Ishikawa (cell line): ENCODE results near the gene PAX2.

Experiments used
- CEBPB ChIP-seq: IDR thresholded peaks from 2 replicates; pipeline ENCODE4 v1.6.1; 2012
- CREB1 ChIP-seq: IDR thresholded peaks from 2 replicates; pipeline ENCODE4 v1.6.1; 2012; ENCODE audit warnings: low read depth
- EGR1 ChIP-seq: IDR thresholded peaks from 2 replicates; pipeline ENCODE4 v1.6.1; 2012
- EP300 ChIP-seq: IDR thresholded peaks from 2 replicates; pipeline ENCODE4 v1.6.1; 2012; ENCODE audit warnings: borderline replicate concordance
- FOXM1 ChIP-seq: IDR thresholded peaks from 2 replicates; pipeline ENCODE4 v1.6.1; 2012; ENCODE audit warnings: low read depth, borderline replicate concordance
- MAX ChIP-seq: IDR thresholded peaks from 2 replicates; pipeline ENCODE4 v1.6.1; 2012
- NFIC ChIP-seq: IDR thresholded peaks from 2 replicates; pipeline ENCODE4 v1.6.1; 2012
- RAD21 ChIP-seq: IDR thresholded peaks from 2 replicates; pipeline ENCODE4 v1.6.1; 2012; ENCODE audit warnings: low read depth
- TAF1 ChIP-seq: IDR thresholded peaks from 2 replicates; pipeline ENCODE4 v1.6.1; 2012; ENCODE audit warnings: low read depth, mild to moderate bottlenecking
- TCF12 ChIP-seq: IDR thresholded peaks from 2 replicates; pipeline ENCODE4 v1.6.1; 2012; ENCODE audit warnings: low read depth
- TEAD4 ChIP-seq: IDR thresholded peaks from 2 replicates; pipeline ENCODE4 v1.6.1; 2012
- YY1 ChIP-seq: IDR thresholded peaks from 2 replicates; pipeline ENCODE4 v1.6.1; 2012; ENCODE audit warnings: low read depth
- ZBTB7A ChIP-seq: IDR thresholded peaks from 2 replicates; pipeline ENCODE4 v1.6.1; 2012; ENCODE audit warnings: low read depth
- TF ChIP-seq, protein P1 (sequence below): IDR thresholded peaks from 2 replicates; pipeline ENCODE4 v1.6.1; 2012; ENCODE audit warnings: low read depth, mild to moderate bottlenecking
- TF ChIP-seq, protein P2 (sequence below): IDR thresholded peaks from 2 replicates; pipeline ENCODE4 v1.6.1; 2012

The PAX2 gene

DNA sequence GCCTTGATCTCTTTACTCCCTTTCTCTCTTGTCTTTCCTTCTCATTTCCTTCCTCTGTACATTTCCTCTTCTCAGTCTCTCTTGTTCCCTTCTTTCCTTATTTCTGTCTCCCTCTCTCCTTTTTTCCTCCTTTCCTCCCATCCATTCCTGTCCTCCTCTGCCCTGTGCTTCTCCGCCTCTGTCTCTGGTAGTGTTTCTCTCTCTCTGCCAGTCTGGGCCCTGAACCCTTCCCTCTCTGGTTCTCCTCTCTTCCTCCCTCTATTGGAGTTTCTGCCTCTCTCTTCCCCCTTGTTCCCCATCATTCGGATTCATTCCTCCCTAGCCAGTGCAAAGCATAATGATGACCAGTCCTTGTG lies 13.2 kb upstream of the PAX2 start:
- TF ChIP-seq NFIC (no peak), CEBPB (no peak), TCF12 (no peak), TAF1 (no peak), CREB1 (no peak), RAD21 (no peak), YY1 (no peak), EP300 (no peak), TEAD4 (no peak), ZBTB7A (no peak), MAX (no peak), EGR1 (no peak), FOXM1 (no peak)
- TF ChIP-seq, protein P1, sequence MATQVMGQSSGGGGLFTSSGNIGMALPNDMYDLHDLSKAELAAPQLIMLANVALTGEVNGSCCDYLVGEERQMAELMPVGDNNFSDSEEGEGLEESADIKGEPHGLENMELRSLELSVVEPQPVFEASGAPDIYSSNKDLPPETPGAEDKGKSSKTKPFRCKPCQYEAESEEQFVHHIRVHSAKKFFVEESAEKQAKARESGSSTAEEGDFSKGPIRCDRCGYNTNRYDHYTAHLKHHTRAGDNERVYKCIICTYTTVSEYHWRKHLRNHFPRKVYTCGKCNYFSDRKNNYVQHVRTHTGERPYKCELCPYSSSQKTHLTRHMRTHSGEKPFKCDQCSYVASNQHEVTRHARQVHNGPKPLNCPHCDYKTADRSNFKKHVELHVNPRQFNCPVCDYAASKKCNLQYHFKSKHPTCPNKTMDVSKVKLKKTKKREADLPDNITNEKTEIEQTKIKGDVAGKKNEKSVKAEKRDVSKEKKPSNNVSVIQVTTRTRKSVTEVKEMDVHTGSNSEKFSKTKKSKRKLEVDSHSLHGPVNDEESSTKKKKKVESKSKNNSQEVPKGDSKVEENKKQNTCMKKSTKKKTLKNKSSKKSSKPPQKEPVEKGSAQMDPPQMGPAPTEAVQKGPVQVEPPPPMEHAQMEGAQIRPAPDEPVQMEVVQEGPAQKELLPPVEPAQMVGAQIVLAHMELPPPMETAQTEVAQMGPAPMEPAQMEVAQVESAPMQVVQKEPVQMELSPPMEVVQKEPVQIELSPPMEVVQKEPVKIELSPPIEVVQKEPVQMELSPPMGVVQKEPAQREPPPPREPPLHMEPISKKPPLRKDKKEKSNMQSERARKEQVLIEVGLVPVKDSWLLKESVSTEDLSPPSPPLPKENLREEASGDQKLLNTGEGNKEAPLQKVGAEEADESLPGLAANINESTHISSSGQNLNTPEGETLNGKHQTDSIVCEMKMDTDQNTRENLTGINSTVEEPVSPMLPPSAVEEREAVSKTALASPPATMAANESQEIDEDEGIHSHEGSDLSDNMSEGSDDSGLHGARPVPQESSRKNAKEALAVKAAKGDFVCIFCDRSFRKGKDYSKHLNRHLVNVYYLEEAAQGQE, result no peak
- TF ChIP-seq, protein P2, sequence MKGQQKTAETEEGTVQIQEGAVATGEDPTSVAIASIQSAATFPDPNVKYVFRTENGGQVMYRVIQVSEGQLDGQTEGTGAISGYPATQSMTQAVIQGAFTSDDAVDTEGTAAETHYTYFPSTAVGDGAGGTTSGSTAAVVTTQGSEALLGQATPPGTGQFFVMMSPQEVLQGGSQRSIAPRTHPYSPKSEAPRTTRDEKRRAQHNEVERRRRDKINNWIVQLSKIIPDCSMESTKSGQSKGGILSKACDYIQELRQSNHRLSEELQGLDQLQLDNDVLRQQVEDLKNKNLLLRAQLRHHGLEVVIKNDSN, result no peak

- TF ChIP-seq, protein P1, result no peak
- TF ChIP-seq NFIC, result peak; percentile 59
These were observed 12.1 kb upstream of the PAX2 start for GRCh38 chr10:100733329-100733728.

GRCh38 chr10:100734295-100735086 lies 10.9 kb upstream of the PAX2 start:
- TF ChIP-seq TEAD4 (no peak), MAX (no peak), EP300 (no peak), EGR1 (no peak), TCF12 (no peak), CREB1 (no peak), TAF1 (no peak), CEBPB (no peak), ZBTB7A (no peak), FOXM1 (no peak), YY1 (no peak), NFIC (no peak), RAD21 (no peak)
- TF ChIP-seq, protein P2, result no peak
- TF ChIP-seq, protein P1, result no peak

- TF ChIP-seq EGR1 (no peak), TEAD4 (no peak), CEBPB (no peak), ZBTB7A (no peak), RAD21 (no peak), TAF1 (no peak)
These were observed 10.4 kb upstream of the PAX2 start for GRCh38 chr10:100735087-100735336.

- TF ChIP-seq YY1, result no peak
- no peak for TF ChIP-seq TEAD4
- no peak for TF ChIP-seq EGR1
- TF ChIP-seq ZBTB7A, result no peak
- TF ChIP-seq MAX, result no peak
- TF ChIP-seq FOXM1, result no peak
- TF ChIP-seq TAF1, result no peak
- TF ChIP-seq EP300, result no peak
- TF ChIP-seq CEBPB, result no peak
- no peak for TF ChIP-seq TCF12
- TF ChIP-seq, protein P2, result no peak
- no peak for TF ChIP-seq RAD21
- no peak for TF ChIP-seq CREB1
- TF ChIP-seq, protein P1, result no peak
These were observed 9.8 kb upstream of the PAX2 start for GRCh38 chr10:100735337-100736143.
